H1 (cell line): ENCODE data around the gene WDFY1. TPM values are rescaled to one million over a fixed set of nuclear protein-coding genes. Genes with fewer than 3 reads are reported as not detected.

Source experiments
- CTCF ChIA-PET: fragments of 300-600 bp; sonication (Branson Sonifier 250); formaldehyde crosslinking; loops from one replicate; lab custom pipeline; 2021; ENCODE audit not compliant: partially characterized antibody; lab: Charles Lee
- POLR2A ChIA-PET: fragments of 300-600 bp; sonication (Branson Sonifier 250); formaldehyde crosslinking; loops from one replicate; lab custom pipeline; 2021; ENCODE audit warnings: inconsistent platforms; ENCODE audit not compliant: partially characterized antibody; lab: Charles Lee
- DNase-seq, 2 experiments: peaks; one replicate each; pipeline versions ENCODE4 v3.0.0 to v3.0.0-alpha.2; 2010 to 2022; ENCODE audit warnings: low spot score in 2 of 2, low read depth in 1 of 2, mixed read lengths in 1 of 2
- FAIRE-seq: peaks from 2 replicates; lab custom pipeline; 2011; peaks lifted over from hg19 to GRCh38; lab: Jason Lieb, UNC
- H2AFZ ChIP-seq: 2 replicates; pipeline ENCODE4 v1.8.1; 2012; ENCODE audit warnings: low read length, inconsistent platforms
- H2AK5ac ChIP-seq: 2 replicates; pipeline ENCODE4 v1.6.1; 2013; ENCODE audit warnings: low read depth, low read length
- H2BK120ac ChIP-seq: replicated peaks from 2 replicates; pipeline ENCODE3; 2013; ENCODE audit warnings: low read depth, low read length, inconsistent platforms
- H2BK12ac ChIP-seq: 2 replicates; pipeline ENCODE4 v1.6.1; 2013; ENCODE audit warnings: low read depth, low read length
- H2BK15ac ChIP-seq: 2 replicates; pipeline ENCODE4 v1.6.1; 2013; ENCODE audit warnings: low read length
- H2BK20ac ChIP-seq: 2 replicates; pipeline ENCODE4 v1.6.1; 2013; ENCODE audit warnings: low read length
- H2BK5ac ChIP-seq: 2 replicates; pipeline ENCODE4 v1.6.1; 2013; ENCODE audit warnings: low read depth, low read length
- H3K14ac ChIP-seq: 2 replicates; pipeline ENCODE4 v1.6.1; 2013; ENCODE audit warnings: inconsistent platforms; ENCODE audit not compliant: insufficient read length
- H3K18ac ChIP-seq: 2 replicates; pipeline ENCODE4 v1.6.1; 2013; ENCODE audit warnings: low read length; ENCODE audit errors: extremely low read depth
- H3K23ac ChIP-seq: 2 replicates; pipeline ENCODE4 v1.6.1; 2013; ENCODE audit warnings: inconsistent platforms; ENCODE audit not compliant: insufficient read length
- H3K23me2 ChIP-seq: 2 replicates; pipeline ENCODE4 v1.6.1; 2013; ENCODE audit warnings: low read depth, low read length
- H3K27ac ChIP-seq: 2 replicates; pipeline ENCODE4 v1.6.1; 2011; ENCODE audit warnings: low read depth, low read length, inconsistent platforms
- H3K27me3 ChIP-seq, 4 experiments: replicated peaks in 1 of 4; 1 replicate in 1 of 4; 2 replicates in 3 of 4; pipeline versions ENCODE4 v1.6.1 to v1.8.1; 2011 to 2013; ENCODE audit warnings: low read length in 3 of 4, mild to moderate bottlenecking in 3 of 4, inconsistent platforms in 2 of 4, mixed read lengths in 2 of 4, moderate library complexity in 1 of 4; ENCODE audit not compliant: control insufficient read depth in 3 of 4, insufficient read depth in 3 of 4; ENCODE audit errors: extremely low read depth in 1 of 4
- H3K36me3 ChIP-seq, 4 experiments: 2 replicates each; pipeline versions ENCODE4 v1.6.1 to v1.8.1; 2011 to 2013; ENCODE audit warnings: mild to moderate bottlenecking in 4 of 4, low read length in 3 of 4, moderate library complexity in 2 of 4, control low read depth in 1 of 4, inconsistent platforms in 1 of 4; ENCODE audit not compliant: insufficient read depth in 4 of 4, control insufficient read depth in 2 of 4
- H3K4ac ChIP-seq: replicated peaks from 2 replicates; pipeline ENCODE3; 2013; ENCODE audit warnings: low read length, low read depth, mixed read lengths, inconsistent platforms; ENCODE audit not compliant: insufficient read length
- H3K4me1 ChIP-seq, 4 experiments: replicated peaks in 1 of 4; 1 replicate in 1 of 4; 2 replicates in 3 of 4; pipeline versions ENCODE4 v1.6.1 to v1.8.1; 2011 to 2013; ENCODE audit warnings: low read length in 3 of 4, inconsistent platforms in 2 of 4, mixed read lengths in 1 of 4; ENCODE audit not compliant: insufficient read depth in 4 of 4, control insufficient read depth in 3 of 4
- H3K4me2 ChIP-seq, 2 experiments: 2 replicates each; pipeline versions ENCODE4 v1.6.1 to v1.8.1; 2011 to 2013; ENCODE audit warnings: low read depth in 2 of 2, low read length in 2 of 2, control low read depth in 1 of 2, inconsistent platforms in 1 of 2, mild to moderate bottlenecking in 1 of 2; ENCODE audit not compliant: insufficient read depth in 1 of 2
- H3K4me3 ChIP-seq, 4 experiments: fragments of 200-600, 300-600 bp in 1 of 4; sonication (generic), shearing (Covaris generic), sonication (Bioruptor Twin) in 1 of 4; 2 replicates each; pipeline versions ENCODE4 v1.5.1 to v1.8.1; 2011 to 2016; ENCODE audit warnings: low read length in 4 of 4, low read depth in 3 of 4, control low read depth in 2 of 4, inconsistent platforms in 2 of 4, mild to moderate bottlenecking in 2 of 4, mixed read lengths in 1 of 4, moderate library complexity in 1 of 4; ENCODE audit not compliant: insufficient read depth in 2 of 4; ENCODE audit errors: extremely low read depth in 1 of 4
- H3K56ac ChIP-seq: replicated peaks from 2 replicates; pipeline ENCODE3; 2013; ENCODE audit warnings: low read depth, mild to moderate bottlenecking, mixed read lengths, low read length, inconsistent platforms; ENCODE audit not compliant: insufficient read length
- H3K79me1 ChIP-seq: 2 replicates; pipeline ENCODE4 v1.6.1; 2013; ENCODE audit warnings: low read depth, low read length, control low read depth
- H3K79me2 ChIP-seq, 2 experiments: 2 replicates each; pipeline versions ENCODE4 v1.6.1 to v1.8.1; 2012 to 2013; ENCODE audit warnings: low read length in 2 of 2, mild to moderate bottlenecking in 2 of 2, inconsistent platforms in 1 of 2; ENCODE audit not compliant: insufficient read depth in 2 of 2, control insufficient read depth in 1 of 2
- H3K9ac ChIP-seq, 4 experiments: replicated peaks in 1 of 4; 1 replicate in 1 of 4; 2 replicates in 3 of 4; pipeline versions ENCODE4 v1.6.1 to v1.8.1; 2011 to 2013; ENCODE audit warnings: low read depth in 3 of 4, low read length in 3 of 4, control low read depth in 2 of 4, mild to moderate bottlenecking in 2 of 4, moderate library complexity in 2 of 4, inconsistent platforms in 1 of 4; ENCODE audit errors: extremely low read depth in 1 of 4
- H3K9me3 ChIP-seq, 2 experiments: 2 replicates each; pipeline versions ENCODE4 v1.6.1 to v1.8.1; 2012 to 2013; ENCODE audit warnings: mild to moderate bottlenecking in 2 of 2, moderate library complexity in 2 of 2, control low read depth in 1 of 2, inconsistent platforms in 1 of 2, low read depth in 1 of 2, low read length in 1 of 2, mixed read lengths in 1 of 2; ENCODE audit not compliant: insufficient read depth in 2 of 2
- H4K20me1 ChIP-seq, 2 experiments: replicated peaks in 1 of 2; 2 replicates each; pipeline versions ENCODE3 to v1.8.1; 2011 to 2013; ENCODE audit warnings: inconsistent platforms in 2 of 2, low read length in 2 of 2, mild to moderate bottlenecking in 1 of 2; ENCODE audit not compliant: insufficient read depth in 2 of 2, control insufficient read depth in 1 of 2
- H4K5ac ChIP-seq: 2 replicates; pipeline ENCODE4 v1.6.1; 2013; ENCODE audit warnings: low read length, low read depth, mixed read lengths, inconsistent platforms; ENCODE audit not compliant: insufficient read length
- H4K8ac ChIP-seq: 2 replicates; pipeline ENCODE4 v1.8.0; 2013; ENCODE audit warnings: mild to moderate bottlenecking, moderate library complexity, low read length, inconsistent platforms; ENCODE audit not compliant: insufficient read depth; ENCODE audit errors: extremely low read depth
- H4K91ac ChIP-seq: replicated peaks from 2 replicates; pipeline ENCODE3; 2013; ENCODE audit warnings: low read length, mixed read lengths, inconsistent platforms; ENCODE audit not compliant: insufficient read length
- POU5F1 ChIP-seq: IDR thresholded peaks from 2 replicates; pipeline ENCODE4 v1.6.1; 2011; ENCODE audit warnings: low read depth, mild to moderate bottlenecking, low read length, moderate library complexity
- YY1 ChIP-seq: IDR thresholded peaks from 2 replicates; pipeline ENCODE4 v1.6.1; 2011; ENCODE audit warnings: low read depth, mild to moderate bottlenecking, low read length
- ZNF274 ChIP-seq: IDR thresholded peaks from 2 replicates; pipeline ENCODE4 v1.7.0; 2012; ENCODE audit warnings: low read length, borderline replicate concordance; ENCODE audit errors: extremely low read depth
- WGBS, 2 experiments: shearing (Covaris generic) in 1 of 2; methylation state at CpG; one replicate each; pipeline versions ENCODE4 v1.1.6 to v1.1.7; 2013 to 2015; ENCODE audit warnings: low lambda C conversion rate in 2 of 2, mixed read lengths in 2 of 2, inconsistent platforms in 1 of 2, low coverage in 1 of 2, missing lambda C conversion rate in 1 of 2; ENCODE audit not compliant: insufficient replicate concordance in 2 of 2, insufficient coverage in 1 of 2, insufficient read length in 1 of 2; ENCODE audit errors: extremely low coverage in 1 of 2, missing lambda C conversion rate in 1 of 2; 5-methylcytosine and 5-hydroxymethylcytosine counted together
- polyA plus RNA-seq, 7 experiments: library from polyadenylated mRNA; depleted of rRNA in 3 of 7; stranded (reverse) in 5 of 7; unstranded in 2 of 7; fragments of >200 nt in 5 of 7; fragments of 200-250 nt in 2 of 7; gene quantifications; 1 replicate in 5 of 7; 2 replicates in 1 of 7; 4 replicates in 1 of 7; pipeline versions ENCODE4 v1.2.1 to v1.2.3, GENCODE V29; 2011 to 2013; ENCODE audit warnings: missing spikeins in 2 of 7, mixed read lengths in 2 of 7
- total RNA-seq: library from RNA; stranded (reverse); fragmentation: NEBNext Ultra II Directional; extraction: Animal tissue kit (Norgen Biotek cat#: 25700); gene quantifications from 2 replicates; pipeline ENCODE4 v1.2.1, GENCODE V29; 2021

The WDFY1 gene
- total and polyA plus RNA-seq, 2 of the 8 experiments (the other 6 are each of a cell fraction or from before 2014, with no cell fraction given): 68.4 to 94.7 TPM

DNA sequence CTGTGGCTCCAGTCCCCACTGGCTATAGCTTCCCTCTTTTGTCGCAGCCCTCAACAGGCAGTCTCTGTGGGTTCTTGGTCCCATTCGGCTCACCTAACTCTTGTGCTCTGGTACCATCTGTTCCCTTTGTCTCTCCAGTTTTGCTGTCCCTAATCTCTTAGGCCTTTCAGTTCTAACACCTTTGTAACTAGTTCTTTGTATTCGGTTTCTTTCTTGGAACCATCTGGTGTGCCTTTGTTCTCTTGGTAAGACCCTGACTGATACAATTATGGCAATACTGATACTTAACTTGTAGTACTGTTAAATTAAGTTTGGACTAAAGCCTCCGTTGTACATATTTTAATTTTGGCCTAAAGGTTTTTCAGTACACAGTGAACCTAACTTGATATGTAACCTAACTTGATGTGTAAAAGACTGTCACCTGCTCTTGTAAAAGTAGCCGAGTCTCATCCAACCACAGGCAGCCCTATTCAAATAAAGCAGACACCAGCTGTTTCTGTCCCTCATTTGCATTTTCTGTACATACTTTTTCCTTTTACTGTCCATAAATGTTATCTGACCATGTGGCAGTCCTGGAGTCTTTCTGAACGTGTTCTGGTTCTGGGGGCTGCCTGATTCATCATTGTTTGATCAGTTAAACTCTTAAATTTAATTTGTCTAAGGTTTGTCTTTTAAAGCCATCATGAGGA lies 7.3 kb upstream of the WDFY1 start:
- Histone ChIP-seq H3K4ac (no peak overlapping the region), H3K27me3 (no peaks in the 10 kb centered on the region), H3K27ac (no peak overlapping the region), H3K18ac (no peak overlapping the region), H2BK12ac (no peak overlapping the region), H2AFZ (no peak overlapping the region), H3K23me2 (no peaks in the 10 kb centered on the region), H3K4me3 (no peak overlapping the region), H3K36me3 (no peaks in the 10 kb centered on the region), H2BK5ac (no peak overlapping the region), H2BK120ac (no peak overlapping the region), H2AK5ac (no peak overlapping the region), H4K20me1 (no peaks in the 10 kb centered on the region), H4K8ac (no peak overlapping the region), H3K4me2 (no peak overlapping the region), H3K4me1 (peaks cover 0 to 16% (median 10%) of the 10 kb centered on the region in 4 experiments; a peak in 5 of 7 replicates), H2BK20ac (no peak overlapping the region), H4K5ac (no peak overlapping the region), H3K79me1 (no peaks in the 10 kb centered on the region), H3K56ac (no peak overlapping the region), H4K91ac (no peak overlapping the region), H2BK15ac (no peak overlapping the region), H3K9me3 (no peaks in the 10 kb centered on the region), H3K14ac (no peak overlapping the region), H3K79me2 (peaks cover under 1 to 2% of the 10 kb centered on the region in 2 experiments; a peak in 3 of 4 replicates), H3K9ac (no peak overlapping the region), H3K23ac (no peak overlapping the region)
- WGBS, 2 experiments: 82% methylated on average over 6 of the region's 6 CpGs; no CpG with 5 or more reads in 1 of the 2 experiments
- DNase-seq (no peak), FAIRE-seq (no peak)
- TF ChIP-seq ZNF274 (no peak), YY1 (no peak), POU5F1 (no peak)
- CTCF ChIA-PET: interaction anchor here (1.6 kb wide), 1 partner anchor 18 kb away, joined by 3 read pairs; no protein-coding TSS in a partner anchor
- POLR2A ChIA-PET: no interaction called here
